Hypothalamus (tissue), 51 donors: Measurements from ENCODE around the gene THAP11.

Experiments used
- DNase-seq, 51 donors: peaks; one replicate each; lab custom pipeline; 2025; lab: John Stamatoyannopoulos, UW

THAP11 gene

DNA sequence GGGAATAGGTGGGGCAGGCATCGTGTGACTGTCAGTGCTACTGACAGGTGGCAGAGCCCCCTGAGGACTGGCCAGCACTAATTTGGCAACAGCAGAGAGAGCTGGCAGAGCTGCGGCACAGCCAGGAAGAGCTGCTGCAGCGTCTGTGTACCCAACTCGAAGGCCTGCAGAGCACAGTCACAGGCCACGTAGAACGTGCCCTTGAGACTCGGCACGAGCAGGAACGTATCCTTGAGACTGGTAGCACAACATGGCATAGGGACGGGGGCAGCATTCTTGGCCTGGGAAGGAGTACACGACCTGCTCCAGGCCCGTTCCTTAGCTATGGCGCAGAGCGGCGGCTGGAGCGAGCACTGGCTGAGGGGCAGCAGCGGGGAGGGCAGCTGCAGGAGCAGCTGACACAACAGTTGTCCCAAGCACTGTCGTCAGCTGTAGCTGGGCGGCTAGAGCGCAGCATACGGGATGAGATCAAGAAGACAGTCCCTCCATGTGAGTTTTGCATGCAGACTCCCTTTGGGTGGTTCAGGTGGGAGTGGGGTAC is 39.6 kb downstream of the THAP11 start:
- DNase-seq: peak in 31 of 51 donors; percentile 6 to 71 (median 50)

DNA sequence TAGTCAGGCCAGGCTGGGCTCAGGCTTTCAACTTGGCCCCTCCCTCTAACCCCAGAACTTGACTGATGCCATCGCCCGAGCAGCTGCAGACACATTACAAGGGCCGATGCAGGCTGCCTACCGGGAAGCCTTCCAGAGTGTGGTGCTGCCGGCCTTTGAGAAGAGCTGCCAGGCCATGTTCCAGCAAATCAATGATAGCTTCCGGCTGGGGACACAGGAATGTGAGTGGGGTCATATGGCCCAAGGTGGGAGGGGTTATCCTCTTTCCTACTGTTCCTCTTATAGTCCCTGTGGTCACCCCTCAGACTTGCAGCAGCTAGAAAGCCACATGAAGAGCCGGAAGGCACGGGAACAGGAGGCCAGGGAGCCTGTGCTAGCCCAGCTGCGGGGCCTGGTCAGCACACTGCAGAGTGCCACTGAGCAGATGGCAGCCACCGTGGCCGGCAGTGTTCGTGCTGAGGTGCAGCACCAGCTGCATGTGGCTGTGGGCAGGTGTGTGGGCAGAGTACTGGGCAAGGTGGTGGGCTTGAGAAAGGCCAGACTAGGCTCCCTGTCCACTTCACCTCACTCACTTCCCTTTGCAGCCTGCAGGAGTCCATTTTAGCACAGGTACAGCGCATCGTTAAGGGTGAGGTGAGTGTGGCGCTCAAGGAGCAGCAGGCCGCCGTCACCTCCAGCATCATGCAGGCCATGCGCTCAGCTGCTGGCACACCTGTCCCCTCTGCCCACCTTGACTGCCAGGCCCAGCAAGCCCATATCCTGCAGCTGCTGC is 40.4 kb downstream of the THAP11 start:
- peak in 43 of 51 donors; percentile 11 to 90 (median 68) for DNase-seq

DNA sequence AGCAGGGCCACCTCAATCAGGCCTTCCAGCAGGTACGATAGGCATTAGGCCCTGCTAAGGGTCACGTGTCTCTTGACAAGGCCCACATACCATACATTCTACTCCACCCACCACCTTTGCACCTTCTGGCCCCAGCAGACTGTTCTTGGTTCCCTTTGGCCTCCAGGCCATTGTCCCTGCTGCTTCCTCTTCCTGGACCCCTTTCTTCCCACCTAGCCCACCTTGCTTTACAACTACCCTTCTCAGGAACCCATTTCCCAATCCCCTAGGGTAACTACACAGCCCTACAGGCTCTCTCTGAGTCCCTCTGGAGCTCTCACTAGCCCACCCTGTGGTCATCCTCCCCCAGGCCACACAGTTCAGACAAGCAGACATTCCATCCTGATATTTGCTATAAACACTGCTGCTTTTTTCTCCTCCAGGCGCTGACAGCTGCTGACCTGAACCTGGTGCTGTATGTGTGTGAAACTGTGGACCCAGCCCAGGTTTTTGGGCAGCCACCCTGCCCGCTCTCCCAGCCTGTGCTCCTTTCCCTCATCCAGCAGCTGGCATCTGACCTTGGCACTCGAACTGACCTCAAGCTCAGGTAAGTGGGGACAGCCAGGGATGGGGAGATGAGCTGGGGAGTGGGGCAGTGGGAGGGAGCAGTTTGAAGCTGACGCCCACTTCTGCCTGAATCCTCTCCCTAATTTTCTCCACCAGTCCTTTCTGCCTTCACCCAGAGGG is 41.2 kb downstream of the THAP11 start:
- DNase-seq: peak in 2 of 51 donors; percentile 15 to 16

DNA sequence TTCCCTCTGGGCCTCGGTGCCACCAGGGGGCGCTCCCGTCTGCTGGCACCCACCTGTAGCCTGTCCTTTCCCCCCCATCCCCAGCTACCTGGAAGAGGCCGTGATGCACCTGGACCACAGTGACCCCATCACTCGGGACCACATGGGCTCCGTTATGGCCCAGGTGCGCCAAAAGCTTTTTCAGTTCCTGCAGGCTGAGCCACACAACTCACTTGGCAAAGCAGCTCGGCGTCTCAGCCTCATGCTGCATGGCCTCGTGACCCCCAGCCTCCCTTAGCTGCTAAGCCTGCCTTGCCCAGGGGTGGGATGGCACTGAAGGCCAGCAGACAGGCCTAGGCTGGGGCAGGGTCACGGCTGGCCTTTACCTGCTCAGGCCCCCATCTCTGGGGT is 41.7 kb downstream of the THAP11 start:
- peak in 33 of 51 donors; percentile 3 to 64 (median 27) for DNase-seq

DNA sequence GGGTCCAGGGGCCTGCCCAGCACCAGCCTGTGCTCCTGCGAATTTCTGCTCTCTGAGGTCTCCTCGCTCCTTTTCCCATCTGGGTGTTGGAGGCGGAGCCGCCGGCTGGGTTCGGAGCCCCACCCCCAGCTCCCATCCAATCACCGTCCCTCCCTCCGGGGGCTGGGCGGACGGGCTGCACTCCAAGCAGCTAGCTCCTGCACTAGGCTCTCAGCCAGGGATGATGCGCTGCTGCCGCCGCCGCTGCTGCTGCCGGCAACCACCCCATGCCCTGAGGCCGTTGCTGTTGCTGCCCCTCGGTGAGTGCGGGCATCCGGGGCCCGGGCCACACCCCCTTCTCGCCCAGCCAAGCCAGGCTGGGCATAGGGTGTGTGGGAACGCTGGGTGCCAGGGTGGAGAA is 42.6 kb downstream of the THAP11 start, which contains the start of gene NRN1L:
Gene NRN1L, plus strand, starts transcription at position 202 of the 400 bp plus-strand sequence. Its CDS starts 19 bp downstream, at position 221.
- DNase-seq: peak; percentile 14 to 95 (median 83)

DNA sequence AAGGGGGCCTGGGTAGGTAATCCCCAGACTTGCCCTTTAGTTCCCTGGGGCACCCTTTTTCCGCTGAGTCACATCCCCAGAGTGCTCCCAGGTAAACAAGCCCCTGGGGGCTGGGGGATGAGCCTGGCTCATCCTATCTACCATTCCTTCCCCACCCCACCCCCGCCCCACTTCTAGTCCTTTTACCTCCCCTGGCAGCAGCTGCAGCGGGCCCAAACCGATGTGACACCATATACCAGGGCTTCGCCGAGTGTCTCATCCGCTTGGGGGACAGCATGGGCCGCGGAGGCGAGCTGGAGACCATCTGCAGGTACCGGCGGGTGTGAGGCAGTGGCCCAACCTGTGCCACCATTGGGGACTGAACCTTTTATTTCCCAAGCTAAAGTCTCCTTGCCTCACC is 43.4 kb downstream of the THAP11 start:
- DNase-seq: no peak

DNA sequence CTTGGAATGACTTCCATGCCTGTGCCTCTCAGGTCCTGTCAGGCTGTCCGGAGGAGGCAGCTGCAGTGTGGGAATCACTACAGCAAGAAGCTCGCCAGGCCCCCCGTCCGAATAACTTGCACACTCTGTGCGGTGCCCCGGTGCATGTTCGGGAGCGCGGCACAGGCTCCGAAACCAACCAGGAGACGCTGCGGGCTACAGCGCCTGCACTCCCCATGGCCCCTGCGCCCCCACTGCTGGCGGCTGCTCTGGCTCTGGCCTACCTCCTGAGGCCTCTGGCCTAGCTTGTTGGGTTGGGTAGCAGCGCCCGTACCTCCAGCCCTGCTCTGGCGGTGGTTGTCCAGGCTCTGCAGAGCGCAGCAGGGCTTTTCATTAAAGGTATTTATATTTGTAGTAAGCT is 43.9 kb downstream of the THAP11 start:
- no peak for DNase-seq

DNA sequence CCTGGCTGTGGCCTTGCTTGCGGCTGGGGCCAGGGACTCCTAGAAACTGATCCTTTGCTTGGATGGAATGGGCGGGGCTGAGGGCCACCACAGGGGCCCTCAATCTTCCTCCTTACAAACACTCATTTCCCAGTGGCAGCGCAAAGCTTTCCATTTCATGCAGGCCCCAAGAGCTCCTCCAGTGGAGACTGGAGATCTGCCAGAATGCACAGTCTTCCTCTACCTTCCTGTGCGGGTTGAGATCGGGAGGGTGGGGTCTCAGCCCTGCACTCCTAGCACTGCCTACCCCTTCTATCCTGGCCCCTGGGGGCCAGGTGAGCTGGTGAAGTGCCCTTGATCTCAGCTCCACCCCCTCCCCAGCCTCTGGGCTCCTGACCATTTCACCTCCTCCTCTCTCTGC is 44.3 kb downstream of the THAP11 start:
- DNase-seq: no peak

DNA sequence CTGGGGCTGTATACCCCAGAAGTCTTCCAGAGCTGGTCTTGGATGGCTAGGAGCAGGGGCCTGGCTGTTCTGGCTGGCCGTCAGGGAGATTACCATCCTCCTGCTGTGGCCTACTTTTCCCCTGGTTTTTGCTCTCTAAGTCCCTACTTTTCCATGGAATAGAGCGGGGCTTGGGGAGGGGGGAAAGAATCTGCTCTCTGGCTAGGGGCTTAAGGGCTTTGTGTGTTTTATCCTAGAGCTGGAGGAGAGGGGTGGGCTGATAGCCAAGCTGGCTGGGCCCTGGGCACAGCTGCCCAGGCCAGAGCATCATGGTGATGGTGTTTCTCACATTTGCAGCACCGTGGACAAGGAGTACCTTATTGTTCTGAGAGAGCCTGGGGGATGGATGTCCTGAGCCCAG is 46.2 kb downstream of the THAP11 start:
- peak in 2 of 51 donors; percentile 8 to 14 for DNase-seq

DNA sequence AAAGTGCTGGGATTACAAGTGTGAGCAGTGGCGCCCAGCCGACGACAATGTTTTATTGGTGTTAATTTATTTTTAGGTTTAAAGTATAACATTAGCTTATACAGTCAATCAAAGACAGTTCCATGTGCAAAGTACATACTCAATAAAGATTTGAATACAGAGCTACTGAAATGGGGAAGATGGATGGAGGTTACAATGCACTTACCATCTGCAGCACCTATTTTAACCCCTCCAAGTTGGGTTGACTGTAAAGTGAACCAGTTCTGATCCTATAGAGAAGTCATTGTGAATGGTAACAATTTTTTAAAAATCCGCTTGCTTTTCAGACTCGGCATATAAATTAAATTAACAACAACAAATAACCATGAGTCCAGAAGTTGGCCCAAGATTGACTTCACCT is 50.3 kb downstream of the THAP11 start:
- DNase-seq: no peak

DNA sequence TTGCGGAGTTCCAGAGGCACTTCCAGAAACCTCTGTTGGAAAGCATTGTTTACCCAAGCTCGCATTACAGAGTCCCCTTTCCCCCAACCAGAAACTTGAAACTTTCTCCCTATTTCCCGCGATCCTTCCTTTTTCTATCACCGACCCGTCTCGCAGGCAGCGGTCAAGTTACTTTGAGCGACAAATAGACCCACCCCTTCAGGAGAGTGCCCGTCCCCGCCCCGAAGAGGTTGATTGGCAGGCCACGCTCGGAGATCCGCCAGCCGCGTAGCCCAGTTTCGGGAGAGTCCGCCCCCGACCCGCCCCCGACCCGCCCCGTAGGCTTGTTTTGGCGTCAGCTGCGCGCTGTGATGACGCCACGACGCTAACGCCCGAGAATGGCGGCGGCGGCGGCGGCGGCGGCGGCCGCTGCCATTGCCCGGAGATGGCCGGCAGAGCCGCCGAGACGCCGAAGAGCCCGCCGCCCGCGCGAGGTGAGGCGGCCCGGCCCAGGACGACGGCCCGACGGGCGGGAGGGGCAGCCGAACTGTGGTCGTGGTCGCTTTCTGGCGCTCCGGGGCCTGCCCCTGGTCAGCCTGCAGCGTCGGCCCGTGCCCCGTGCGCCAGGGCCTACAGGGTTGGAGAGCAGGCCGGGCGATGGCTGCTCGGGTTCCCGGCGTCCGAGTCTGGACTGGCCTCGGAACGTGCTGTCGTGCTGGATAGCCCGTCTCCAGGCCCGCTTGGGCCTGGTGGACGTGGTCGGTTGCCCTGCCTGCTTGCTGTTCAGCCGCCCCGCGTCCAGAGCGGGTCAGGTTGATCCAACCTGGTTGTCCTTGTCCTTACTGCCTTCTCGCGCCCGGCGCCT is 51.0 kb downstream of the THAP11 start, which contains the start of gene PSKH1:
Gene PSKH1, plus strand, starts transcription at position 356 of the 844 bp plus-strand sequence. CDS start 15,496 bp downstream, outside the sequence.
- peak; percentile 43 to 98 (median 94) for DNase-seq
